ENCODE results near the gene ERBB2.
"Not testable (repeated sequence)": the region's sequence is repeated elsewhere in the genome, so short reads cannot be mapped to it uniquely, and the experiment has no call there.

The ERBB2 gene

DNA sequence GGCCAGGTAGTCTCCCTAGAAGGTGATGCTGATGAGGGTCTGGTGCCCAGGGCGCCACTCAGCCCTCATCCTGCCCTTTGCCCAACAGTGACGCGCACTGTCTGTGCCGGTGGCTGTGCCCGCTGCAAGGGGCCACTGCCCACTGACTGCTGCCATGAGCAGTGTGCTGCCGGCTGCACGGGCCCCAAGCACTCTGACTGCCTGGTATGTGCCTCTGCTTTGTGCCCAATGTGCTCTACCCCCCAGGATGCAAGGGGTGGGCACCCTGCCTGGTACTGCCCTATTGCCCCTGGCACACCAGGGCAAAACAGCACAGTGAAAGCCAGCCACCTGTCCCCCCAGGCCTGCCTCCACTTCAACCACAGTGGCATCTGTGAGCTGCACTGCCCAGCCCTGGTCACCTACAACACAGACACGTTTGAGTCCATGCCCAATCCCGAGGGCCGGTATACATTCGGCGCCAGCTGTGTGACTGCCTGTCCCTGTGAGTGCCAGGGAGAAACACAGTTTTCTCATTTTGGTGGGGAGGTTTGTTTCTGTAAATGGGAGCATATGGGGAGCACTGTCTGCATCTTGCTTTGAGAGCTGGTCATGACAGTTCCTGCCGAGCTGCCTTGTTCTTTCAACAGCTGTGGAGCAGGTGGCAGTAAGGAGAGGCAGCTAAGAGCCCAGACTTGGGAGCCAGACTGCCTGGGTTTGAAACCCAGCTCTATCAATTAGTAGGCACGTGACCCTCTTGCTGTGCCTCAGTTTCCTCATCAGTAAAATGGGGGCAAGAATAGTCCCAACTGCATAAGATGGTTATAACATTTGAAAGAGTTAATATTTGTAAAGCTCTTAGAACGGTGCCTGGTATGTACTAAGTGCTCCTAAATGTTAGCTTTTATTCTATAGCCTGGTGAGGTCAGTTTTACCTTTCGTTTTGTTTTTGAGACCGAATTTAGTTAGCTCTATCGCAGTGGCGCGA lies 10.4 kb downstream of the ERBB2 start:
- Histone ChIP-seq H3K27me3 (replicated peaks; ENCODE audit: control insufficient read depth, insufficient read depth, low read length) (no peaks in the 10 kb centered on the region), H3K4me3 (replicated peaks; ENCODE audit: low read depth, low read length) (no peak overlapping the region), H3K36me3 (ENCODE audit: control insufficient read depth, insufficient read depth, low read length) (no peaks in the 10 kb centered on the region)
- DNase-seq (ENCODE audit: extremely low read depth, insufficient read length) = no peak
- no peak for TF ChIP-seq CTCF (IDR thresholded peaks at IDR 0.05; ENCODE audit: insufficient read depth, low read length, poor library complexity, severe bottlenecking)

- not testable (repeated sequence) for DNase-seq (ENCODE audit: extremely low read depth, insufficient read length); H3K36me3 ChIP-seq (ENCODE audit: control insufficient read depth, insufficient read depth, low read length); H3K4me3 ChIP-seq (replicated peaks; ENCODE audit: low read depth, low read length); H3K27me3 ChIP-seq (replicated peaks; ENCODE audit: control insufficient read depth, insufficient read depth, low read length)
These were observed 11.2 kb downstream of the ERBB2 start for GRCh38 chr17:39711071-39711470.

DNA sequence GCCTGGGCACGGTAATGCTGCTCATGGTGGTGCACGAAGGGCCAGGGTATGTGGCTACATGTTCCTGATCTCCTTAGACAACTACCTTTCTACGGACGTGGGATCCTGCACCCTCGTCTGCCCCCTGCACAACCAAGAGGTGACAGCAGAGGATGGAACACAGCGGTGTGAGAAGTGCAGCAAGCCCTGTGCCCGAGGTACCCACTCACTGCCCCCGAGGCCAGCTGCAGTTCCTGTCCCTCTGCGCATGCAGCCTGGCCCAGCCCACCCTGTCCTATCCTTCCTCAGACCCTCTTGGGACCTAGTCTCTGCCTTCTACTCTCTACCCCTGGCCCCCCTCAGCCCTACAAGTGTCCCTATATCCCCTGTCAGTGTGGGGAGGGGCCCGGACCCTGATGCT lies 12.0 kb downstream of the ERBB2 start:
- no peak for DNase-seq (ENCODE audit: extremely low read depth, insufficient read length)
- H3K27me3 ChIP-seq (replicated peaks; ENCODE audit: control insufficient read depth, insufficient read depth, low read length) = no peaks in the 10 kb centered on the region
- no peak for TF ChIP-seq CTCF (IDR thresholded peaks at IDR 0.05; ENCODE audit: insufficient read depth, low read length, poor library complexity, severe bottlenecking)
- no peaks in the 10 kb centered on the region for H3K36me3 ChIP-seq (ENCODE audit: control insufficient read depth, insufficient read depth, low read length)
- H3K4me3 ChIP-seq (replicated peaks; ENCODE audit: low read depth, low read length) = no peak overlapping the region

DNA sequence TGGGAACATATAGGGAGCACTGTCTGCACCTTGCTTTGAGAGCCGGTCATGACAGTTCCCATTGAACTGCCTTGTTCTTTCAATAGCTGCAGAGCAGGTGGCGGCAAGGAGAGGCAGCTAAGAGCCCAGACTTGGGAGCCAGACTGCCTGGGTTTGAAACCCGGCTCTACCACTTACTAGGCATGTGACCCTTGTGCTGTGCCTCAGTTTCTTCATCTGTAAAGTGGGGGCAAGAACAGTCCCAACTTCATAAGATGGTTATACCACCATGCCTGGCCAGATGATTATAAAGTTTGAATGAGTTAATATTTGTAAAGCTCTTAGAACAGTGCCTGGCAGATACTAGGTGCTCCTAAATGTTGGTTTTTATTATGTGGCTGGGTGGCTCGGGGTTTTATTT lies 14.4 kb downstream of the ERBB2 start:
- DNase-seq (ENCODE audit: extremely low read depth, insufficient read length) = no peak
- Histone ChIP-seq H3K36me3 (ENCODE audit: control insufficient read depth, insufficient read depth, low read length) (no peaks in the 10 kb centered on the region), H3K4me3 (replicated peaks; ENCODE audit: low read depth, low read length) (no peak overlapping the region), H3K27me3 (replicated peaks; ENCODE audit: control insufficient read depth, insufficient read depth, low read length) (no peaks in the 10 kb centered on the region)
- TF ChIP-seq CTCF (IDR thresholded peaks at IDR 0.05; ENCODE audit: insufficient read depth, low read length, poor library complexity, severe bottlenecking) = no peak

DNA sequence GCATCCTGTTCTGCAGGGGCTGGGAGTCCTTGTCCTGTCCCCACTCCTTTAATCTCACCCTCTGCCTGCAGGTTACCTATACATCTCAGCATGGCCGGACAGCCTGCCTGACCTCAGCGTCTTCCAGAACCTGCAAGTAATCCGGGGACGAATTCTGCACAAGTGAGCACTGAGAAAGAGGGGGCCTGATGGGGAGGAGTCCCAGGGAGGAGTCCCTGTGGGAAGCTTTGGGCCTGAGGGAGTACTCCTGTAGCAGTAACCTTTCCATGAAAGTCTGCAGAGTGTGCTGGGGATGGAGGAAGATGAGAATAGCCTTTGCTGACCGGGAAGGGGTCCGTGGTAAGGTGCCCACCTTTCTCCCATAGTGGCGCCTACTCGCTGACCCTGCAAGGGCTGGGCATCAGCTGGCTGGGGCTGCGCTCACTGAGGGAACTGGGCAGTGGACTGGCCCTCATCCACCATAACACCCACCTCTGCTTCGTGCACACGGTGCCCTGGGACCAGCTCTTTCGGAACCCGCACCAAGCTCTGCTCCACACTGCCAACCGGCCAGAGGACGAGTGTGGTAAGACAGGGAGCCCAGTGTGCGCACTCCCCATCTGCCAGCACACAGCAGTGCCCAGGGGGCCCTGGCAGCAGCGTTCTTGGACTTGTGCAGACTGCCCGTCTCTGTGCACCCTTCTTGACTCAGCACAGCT lies 15.7 kb downstream of the ERBB2 start:
- no peak overlapping the region for H3K4me3 ChIP-seq (replicated peaks; ENCODE audit: low read depth, low read length)
- DNase-seq (ENCODE audit: extremely low read depth, insufficient read length) = no peak
- H3K36me3 ChIP-seq (ENCODE audit: control insufficient read depth, insufficient read depth, low read length) = no peaks in the 10 kb centered on the region
- no peaks in the 10 kb centered on the region for H3K27me3 ChIP-seq (replicated peaks; ENCODE audit: control insufficient read depth, insufficient read depth, low read length)
- no peak for TF ChIP-seq CTCF (IDR thresholded peaks at IDR 0.05; ENCODE audit: insufficient read depth, low read length, poor library complexity, severe bottlenecking)

All from GM06990 (cell line).